ENCODE data around the gene DCLK1.
"Not testable (repeated sequence)": the region's sequence is repeated elsewhere in the genome, so short reads cannot be mapped to it uniquely, and the experiment has no call there.

Gene DCLK1

DNA sequence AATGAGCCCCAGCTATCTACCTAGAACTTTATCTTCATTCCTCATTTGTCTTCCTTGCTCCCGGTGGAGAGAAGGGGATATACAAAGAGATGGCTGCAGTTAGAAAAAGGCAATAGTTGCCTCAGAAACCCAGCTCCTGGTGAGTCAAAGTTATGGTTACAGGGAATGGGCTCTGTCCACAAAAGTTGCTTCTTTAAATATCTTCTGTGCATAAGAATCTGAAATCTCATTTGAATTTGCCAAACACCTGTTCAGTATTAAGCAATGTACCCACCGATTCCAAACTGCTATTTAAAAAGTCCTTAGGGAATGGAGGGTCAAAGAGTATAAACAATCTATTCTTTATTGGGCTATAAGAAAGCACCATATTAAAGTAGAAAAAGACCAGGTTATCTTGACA lies 48.4 kb downstream of the DCLK1 start:
- no peak for DNase-seq

- no peak for DNase-seq
Measured at GRCh38 chr13:36082396-36082795, 48.8 kb downstream of the DCLK1 start.

GRCh38 chr13:36076211-36076610 lies 55.0 kb downstream of the DCLK1 start:
- DNase-seq = no peak

- no peak for DNase-seq
Measured at GRCh38 chr13:36074659-36075058, 56.5 kb downstream of the DCLK1 start.

GRCh38 chr13:36072152-36072935 lies 58.8 kb downstream of the DCLK1 start:
- DNase-seq = no peak

GRCh38 chr13:36070504-36071192 lies 60.5 kb downstream of the DCLK1 start:
- not testable (repeated sequence) for DNase-seq

DNA sequence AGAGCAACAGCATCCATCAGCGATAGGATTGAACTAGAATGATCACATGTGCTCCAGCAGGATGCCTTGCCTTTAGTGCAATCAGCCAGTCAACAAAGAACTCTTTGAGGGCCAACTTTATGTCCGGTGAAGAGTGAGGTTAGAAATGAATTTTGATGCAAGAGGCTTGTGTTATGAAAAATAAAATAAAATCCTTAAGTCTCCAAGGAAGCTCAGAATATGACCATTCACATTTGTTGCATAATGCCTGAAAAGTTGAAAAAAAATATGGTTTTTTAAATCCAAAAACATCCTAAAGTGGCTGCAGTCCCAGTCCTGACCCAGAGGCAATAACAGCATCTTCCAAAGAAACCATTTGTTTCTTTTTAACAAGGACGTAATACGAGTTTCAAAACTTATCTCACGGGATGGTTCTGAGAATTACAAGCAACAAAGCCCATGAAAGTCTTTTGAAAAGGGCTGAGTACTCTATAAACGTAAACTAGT lies 61.3 kb downstream of the DCLK1 start:
- no peak for DNase-seq

GRCh38 chr13:36068991-36069390 lies 62.2 kb downstream of the DCLK1 start:
- no peak for DNase-seq

- DNase-seq = no peak
Measured at GRCh38 chr13:36068566-36068965, 62.6 kb downstream of the DCLK1 start.

DNA sequence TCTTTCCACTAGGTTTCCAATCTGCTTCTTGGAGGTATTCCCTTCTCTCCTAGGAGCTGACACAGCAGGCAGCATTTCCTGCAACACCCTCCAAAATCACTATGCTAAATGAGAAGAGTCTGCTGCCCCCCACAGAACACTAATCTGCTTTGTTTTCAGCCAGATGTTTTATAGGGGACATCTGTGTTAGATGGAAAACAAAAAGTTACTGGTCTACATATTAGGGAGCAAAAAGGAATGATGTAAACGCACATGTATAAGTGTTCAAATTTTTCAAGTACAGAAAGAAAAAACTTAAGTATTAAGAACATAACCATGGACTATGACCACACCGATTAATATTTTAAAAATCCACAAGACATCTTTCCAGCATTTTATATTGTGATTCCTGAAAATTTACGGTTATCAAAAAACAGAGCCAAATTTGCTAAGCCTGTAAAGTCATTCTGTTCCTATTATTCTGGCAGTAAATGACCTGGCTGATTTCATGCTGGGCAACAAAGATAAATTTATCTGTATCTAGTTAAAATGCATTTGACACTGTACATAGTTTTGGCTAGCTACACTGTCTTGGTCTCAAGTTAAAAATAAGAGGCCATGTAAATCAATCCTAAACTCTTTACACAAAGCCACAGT lies 63.3 kb downstream of the DCLK1 start:
- DNase-seq = no peak

DNA sequence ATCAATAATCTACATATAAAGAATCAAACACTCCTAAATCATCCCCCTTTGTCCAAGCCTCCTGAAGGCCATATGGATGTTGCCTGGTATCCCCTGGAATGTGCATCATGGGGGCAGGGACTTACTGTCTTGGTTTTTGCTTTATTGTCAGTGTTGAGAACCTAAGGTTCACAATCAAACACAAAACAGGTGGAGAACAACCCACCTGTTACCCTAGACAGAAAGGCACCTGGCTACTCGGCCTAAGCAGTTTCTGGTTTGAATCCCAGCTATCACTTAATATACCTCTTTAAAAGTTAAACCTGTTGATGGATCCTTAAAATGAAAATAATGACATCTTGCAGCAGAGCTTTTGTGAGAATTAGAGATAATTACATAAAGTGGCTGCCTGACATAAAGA lies 68.9 kb downstream of the DCLK1 start:
- no peak for DNase-seq

DNA sequence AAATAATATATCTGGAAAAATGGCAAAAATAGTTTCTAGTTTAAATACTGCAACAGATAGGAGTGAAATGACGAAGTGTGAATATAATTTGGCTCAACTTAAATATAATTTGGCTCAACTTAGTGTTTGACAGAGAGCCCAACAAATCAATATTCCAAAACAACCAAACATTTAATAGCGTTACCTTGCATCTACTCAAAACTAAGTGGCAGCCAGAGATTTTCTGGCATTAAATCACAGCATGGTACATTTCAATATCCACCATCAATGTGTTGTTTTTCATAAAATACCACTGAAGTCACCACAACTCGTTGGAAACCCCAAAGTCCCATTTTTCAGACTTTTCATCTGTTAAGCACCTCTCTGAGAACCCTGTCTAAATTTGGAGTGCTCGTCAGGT lies 69.6 kb downstream of the DCLK1 start:
- DNase-seq = no peak

- no peak for DNase-seq
Measured at GRCh38 chr13:36061054-36061453, 70.1 kb downstream of the DCLK1 start.

DNA sequence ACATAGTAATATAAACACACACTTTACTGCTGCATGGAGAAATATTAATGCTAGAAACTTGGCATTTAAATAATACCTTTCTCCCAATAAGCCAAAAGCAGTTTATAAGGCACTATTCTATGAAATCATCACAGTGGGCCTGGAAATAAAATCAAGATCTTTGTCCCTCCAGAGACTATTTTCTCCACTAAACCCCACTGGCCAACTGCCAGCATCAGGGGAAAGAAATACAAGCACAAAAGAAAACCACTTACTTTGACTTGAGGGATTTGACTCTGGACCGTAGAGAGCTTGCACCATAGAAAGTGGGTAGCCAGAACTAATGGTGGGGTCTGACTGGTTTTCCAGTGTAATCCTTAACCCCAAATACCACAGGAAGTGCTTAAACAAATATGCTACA lies 71.9 kb downstream of the DCLK1 start:
- no peak for DNase-seq

GRCh38 chr13:36058116-36058515 lies 73.1 kb downstream of the DCLK1 start:
- no peak for DNase-seq

GRCh38 chr13:36057547-36057946 lies 73.6 kb downstream of the DCLK1 start:
- DNase-seq = no peak

GRCh38 chr13:36057041-36057440 lies 74.1 kb downstream of the DCLK1 start:
- no peak for DNase-seq

DNA sequence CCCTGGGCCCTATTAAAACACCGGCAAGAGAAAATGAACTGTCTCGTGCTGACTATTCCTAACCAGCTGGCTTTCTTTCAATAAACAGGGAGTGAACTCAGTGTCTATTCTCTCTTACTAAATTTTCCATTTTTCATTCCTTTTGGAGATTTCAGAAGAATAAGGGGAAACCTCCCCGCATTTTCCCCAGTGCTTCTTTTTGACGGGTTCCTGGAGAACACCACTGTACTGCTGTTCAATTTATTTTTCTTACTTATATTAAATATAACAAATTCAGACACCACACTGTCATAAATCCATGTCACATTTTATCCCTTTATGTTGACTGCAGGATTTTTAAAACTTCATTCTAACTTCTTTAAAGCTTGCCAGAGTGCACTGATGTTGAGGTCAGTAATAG lies 75.8 kb downstream of the DCLK1 start:
- no peak for DNase-seq

DNA sequence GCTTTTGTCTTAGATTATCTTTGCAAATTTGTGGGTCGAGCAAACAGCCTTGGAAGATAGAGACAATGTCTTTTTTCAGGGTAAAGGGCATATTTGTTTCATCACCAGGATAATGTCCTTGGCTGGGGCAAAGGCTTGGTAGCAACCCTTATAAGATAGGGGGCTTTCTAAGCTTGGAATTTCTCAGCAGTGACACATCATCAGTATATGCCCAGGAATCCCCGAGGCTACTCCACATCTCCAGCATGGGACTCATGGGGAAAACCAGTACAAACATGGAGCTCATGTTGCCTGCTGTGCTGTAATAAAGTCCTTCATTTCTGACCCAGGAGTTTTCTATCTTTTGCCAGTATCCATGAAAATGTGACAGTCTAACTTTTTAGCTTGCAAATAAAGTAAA lies 77.1 kb downstream of the DCLK1 start:
- DNase-seq = no peak

- no peak for DNase-seq
Measured at GRCh38 chr13:36051082-36051481, 80.1 kb downstream of the DCLK1 start.

DNA sequence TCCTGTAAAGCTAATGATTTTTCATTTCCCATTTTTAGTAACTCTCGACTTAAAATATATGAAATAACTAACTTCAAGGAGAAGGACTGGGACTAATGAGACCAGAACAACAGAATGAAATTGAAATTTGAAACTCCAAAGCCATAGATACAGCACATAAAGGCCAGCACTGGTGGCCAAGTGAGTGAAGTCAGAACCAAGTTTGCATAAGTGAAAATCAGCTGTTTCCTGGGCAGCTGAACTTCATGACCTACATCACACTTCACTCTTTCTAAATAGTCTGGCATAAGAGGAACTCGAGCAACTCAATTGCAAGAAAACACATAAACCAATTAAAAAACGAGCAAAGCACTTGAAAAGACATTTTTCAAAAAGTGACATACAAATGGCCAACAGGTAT lies 84.5 kb downstream of the DCLK1 start:
- no peak for DNase-seq

DNA sequence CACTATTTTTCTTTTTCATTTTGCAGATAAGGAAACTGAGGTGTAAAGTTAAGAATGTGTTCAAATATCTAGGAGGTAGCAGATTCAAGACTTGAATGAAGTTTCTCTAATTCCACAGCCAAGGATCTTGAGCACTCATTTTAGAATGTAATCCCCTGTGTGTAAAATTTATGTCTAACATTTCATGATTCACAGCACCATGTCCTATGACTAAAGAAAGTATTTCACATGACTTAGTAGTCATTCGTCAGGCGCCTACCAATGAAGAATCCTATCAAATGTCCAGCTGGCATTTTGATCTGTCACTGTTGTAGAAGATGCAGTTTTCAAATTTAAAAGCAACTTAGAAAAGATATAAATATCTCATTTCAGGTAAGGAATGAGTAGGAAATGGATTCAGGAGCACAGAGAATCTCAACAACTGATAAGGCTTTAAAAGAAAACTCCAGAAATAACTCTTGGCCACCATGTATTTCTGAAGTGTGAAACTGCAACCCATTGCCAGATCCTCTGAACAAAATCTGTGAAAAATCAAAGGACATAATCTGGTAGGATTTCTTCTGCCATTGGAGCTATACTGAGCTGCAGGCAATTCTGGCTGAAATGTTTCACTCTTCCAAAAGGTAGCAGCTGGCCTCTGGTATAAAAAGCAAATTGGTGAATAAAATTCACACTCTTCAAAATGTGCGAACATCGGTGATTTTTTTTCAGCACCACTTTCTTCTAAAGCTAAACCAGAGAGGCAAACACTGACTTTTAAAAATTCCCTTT lies 92.2 kb downstream of the DCLK1 start:
- DNase-seq = no peak

DNA sequence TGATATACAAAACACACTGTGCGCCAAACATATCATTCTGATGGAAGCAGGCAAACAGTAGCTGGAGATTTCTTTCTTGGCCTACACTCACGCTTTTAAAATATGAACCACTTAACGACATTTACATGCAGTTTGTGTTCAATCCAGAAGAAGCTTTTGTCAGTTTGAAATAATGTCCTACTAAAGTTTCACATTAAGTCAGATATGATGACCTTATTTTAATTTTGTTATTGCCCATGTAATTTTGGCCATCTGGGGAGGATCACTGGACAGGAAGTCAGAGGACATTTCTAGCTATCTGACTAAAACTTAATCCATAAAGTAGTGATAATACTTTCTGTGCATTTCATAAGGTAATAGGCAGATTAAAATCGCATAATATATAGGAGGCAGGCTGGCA lies 98.1 kb downstream of the DCLK1 start:
- no peak for DNase-seq
